Naive thymus-derived CD4-positive, alpha-beta T cell (primary cell): ENCODE results near the gene SPAG9. TPM values are rescaled to one million over a fixed set of nuclear protein-coding genes. Genes with fewer than 3 reads are reported as not detected.
A peak's percentile ranks its signal among the peaks of the same experiment; 100 is the strongest.

Experiments
- ATAC-seq: fragments of 150-1000 bp; cut with Tn5 transposase; 2 replicates; pipeline ENCODE4 v1.10.0; 2021; ENCODE audit warnings: mild to moderate bottlenecking, moderate library complexity
- CTCF ChIA-PET: fragments of 350-600 bp; sonication (Branson Sonifier 250); formaldehyde crosslinking; loops from one replicate; lab custom pipeline; 2021; ENCODE audit warnings: antibody characterized with exemption; lab: Charles Lee
- POLR2A ChIA-PET: fragments of 350-600 bp; sonication (Branson Sonifier 250); formaldehyde crosslinking; loops from one replicate; lab custom pipeline; 2021; ENCODE audit warnings: antibody characterized with exemption, inconsistent platforms; lab: Charles Lee
- DNase-seq, 9 donors: peaks; one replicate each; pipeline versions ENCODE4 v3.0.0 to v3.0.0-alpha.2; 2020 to 2022; ENCODE audit warnings: mixed read lengths in 1 of 9
- H3K27ac ChIP-seq: one replicate; pipeline ENCODE4 v1.7.0; 2013; ENCODE audit warnings: mild to moderate bottlenecking, low read depth, low read length, moderate library complexity
- H3K27me3 ChIP-seq, 2 donors: one replicate each; pipeline ENCODE4 v1.7.0; 2013; ENCODE audit warnings: low read length in 2 of 2, mild to moderate bottlenecking in 2 of 2, moderate library complexity in 2 of 2; ENCODE audit not compliant: control insufficient read depth in 2 of 2, insufficient read depth in 2 of 2
- H3K36me3 ChIP-seq, 3 experiments: 1 replicate in 2 of 3; 2 replicates in 1 of 3; pipeline ENCODE4 v1.7.0; 2013; ENCODE audit warnings: low read length in 3 of 3, mild to moderate bottlenecking in 3 of 3, moderate library complexity in 1 of 3; ENCODE audit not compliant: insufficient read depth in 3 of 3, control insufficient read depth in 2 of 3
- H3K4me1 ChIP-seq, 2 donors: one replicate each; pipeline ENCODE4 v1.7.0; 2013; ENCODE audit warnings: low read length in 2 of 2, mild to moderate bottlenecking in 2 of 2, moderate library complexity in 1 of 2; ENCODE audit not compliant: control insufficient read depth in 2 of 2, insufficient read depth in 2 of 2
- H3K4me3 ChIP-seq: 2 replicates; pipeline ENCODE4 v1.7.0; 2013; ENCODE audit warnings: mild to moderate bottlenecking, low read length
- H3K9me3 ChIP-seq, 3 experiments: 1 replicate in 2 of 3; 2 replicates in 1 of 3; pipeline ENCODE4 v1.7.0; 2013; ENCODE audit warnings: low read length in 3 of 3; ENCODE audit not compliant: control insufficient read depth in 2 of 3
- H3K27ac Mint-ChIP-seq, 9 donors: one replicate each; pipeline ENCODE4 v1.8.0; 2020 to 2022; ENCODE audit warnings: mixed read lengths in 9 of 9, mild to moderate bottlenecking in 8 of 9, moderate library complexity in 5 of 9, inconsistent platforms in 2 of 9
- H3K27me3 Mint-ChIP-seq, 5 donors: one replicate each; pipeline ENCODE4 v1.8.0; 2021 to 2022; ENCODE audit warnings: mixed read lengths in 5 of 5, mild to moderate bottlenecking in 1 of 5
- H3K36me3 Mint-ChIP-seq, 5 donors: one replicate each; pipeline ENCODE4 v1.8.0; 2020 to 2022; ENCODE audit warnings: mixed read lengths in 5 of 5, mild to moderate bottlenecking in 3 of 5, inconsistent platforms in 1 of 5
- H3K4me1 Mint-ChIP-seq, 7 donors: one replicate each; pipeline ENCODE4 v1.8.0; 2020 to 2022; ENCODE audit warnings: mixed read lengths in 7 of 7, mild to moderate bottlenecking in 3 of 7, inconsistent platforms in 1 of 7
- H3K4me3 Mint-ChIP-seq, 10 donors: one replicate each; pipeline ENCODE4 v1.8.0; 2020 to 2022; ENCODE audit warnings: mild to moderate bottlenecking in 10 of 10, mixed read lengths in 10 of 10, moderate library complexity in 6 of 10, inconsistent platforms in 2 of 10
- H3K9me3 Mint-ChIP-seq, 11 donors: one replicate each; pipeline ENCODE4 v1.8.0; 2020 to 2022; ENCODE audit warnings: mixed read lengths in 11 of 11, mild to moderate bottlenecking in 4 of 11, inconsistent platforms in 1 of 11, moderate library complexity in 1 of 11
- intact Hi-C, 2 donors: fragments of 100-400 bp; cut with micrococcal nuclease; formaldehyde crosslinking; loops; one replicate each; pipeline ENCODE4 v1.15.1; 2023
- polyA plus RNA-seq, 2 donors: library from polyadenylated mRNA; unstranded; fragments of 300-500 nt; fragmentation: Illumina TruSeq; gene quantifications; one replicate each; pipeline ENCODE4 v1.2.3, GENCODE V29; 2021
- total RNA-seq, 6 experiments: library from RNA in 5 of 6; stranded (reverse) in 5 of 6; gene quantifications; 1 replicate in 5 of 6; 2 replicates in 1 of 6; pipeline ENCODE4 v1.2.3 and lab custom pipeline; 2021 to 2026

SPAG9 gene
- total and polyA plus RNA-seq, 7 experiments from 2014 or later: 3.3 to 73.4 (median 52.9) TPM

GRCh38 chr17:50986989-50987660 is 133.5 kb downstream of the SPAG9 start:
- no peak for DNase-seq

DNA sequence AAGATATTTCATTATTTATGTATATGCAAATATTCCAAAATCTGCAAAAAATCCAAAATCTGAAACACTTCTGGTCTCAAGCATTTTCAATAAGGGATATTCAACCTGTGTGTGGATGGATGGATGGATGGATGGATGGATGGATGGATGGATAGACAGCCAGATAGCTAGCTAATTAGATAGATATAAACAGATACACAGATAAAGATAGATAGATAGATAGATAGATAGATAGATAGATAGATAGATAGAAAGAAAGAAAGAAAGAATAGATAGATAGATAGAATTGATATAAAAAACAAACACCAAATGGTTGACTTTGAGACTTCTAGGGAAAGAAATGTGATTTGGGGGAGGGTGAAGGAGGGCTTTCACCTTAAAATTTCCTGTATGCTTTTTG is 139.4 kb downstream of the SPAG9 start:
- peaks cover 9 to 20% (median 17%) of the 10 kb centered on the region in 7 donors for H3K4me1 Mint-ChIP-seq
- no peak overlapping the region for H3K27ac ChIP-seq
- H3K27me3 ChIP-seq: no peaks in the 10 kb centered on the region
- no peaks in the 10 kb centered on the region for H3K9me3 ChIP-seq
- no peaks in the 10 kb centered on the region for H3K9me3 Mint-ChIP-seq
- DNase-seq (no peak), ATAC-seq (no peak)
- ChIA-PET CTCF (no interaction called here), POLR2A (no interaction called here)
- no peaks in the 10 kb centered on the region for H3K27me3 Mint-ChIP-seq
- H3K36me3 Mint-ChIP-seq: peaks cover 15 to 59% (median 33%) of the 10 kb centered on the region in 5 donors
- H3K4me3 Mint-ChIP-seq: no peak overlapping the region
- no peaks in the 10 kb centered on the region for H3K4me1 ChIP-seq
- H3K27ac Mint-ChIP-seq: peak overlapping the region in 1 of 9 donors; percentile 31
- intact Hi-C loops: no loop called here
- no peak overlapping the region for H3K4me3 ChIP-seq
- H3K36me3 ChIP-seq: peaks cover 2 to 34% (median 7%) of the 10 kb centered on the region in 3 experiments

More at GRCh38 chr17:50986989-50987660, 133.5 kb downstream of the SPAG9 start:
- H3K4me1 Mint-ChIP-seq: peaks cover 0 to 2% (median 0%) of the 10 kb centered on the region in 7 donors
- Histone ChIP-seq H3K27me3 (no peaks in the 10 kb centered on the region), H3K9me3 (no peaks in the 10 kb centered on the region), H3K4me3 (no peak overlapping the region), H3K4me1 (no peaks in the 10 kb centered on the region), H3K27ac (no peak overlapping the region), H3K36me3 (peaks cover 0 to 49% (median 12%) of the 10 kb centered on the region in 3 experiments)
- intact Hi-C loops: no loop called here
- ATAC-seq: no peak
- peak overlapping the region in 2 of 9 donors; percentile 56 to 72 for H3K27ac Mint-ChIP-seq
- H3K36me3 Mint-ChIP-seq: peaks cover 13 to 56% (median 27%) of the 10 kb centered on the region in 5 donors
- POLR2A ChIA-PET: no interaction called here
- H3K9me3 Mint-ChIP-seq: no peaks in the 10 kb centered on the region
- H3K4me3 Mint-ChIP-seq: no peak overlapping the region
- no peaks in the 10 kb centered on the region for H3K27me3 Mint-ChIP-seq
- CTCF ChIA-PET: no interaction called here

DNA sequence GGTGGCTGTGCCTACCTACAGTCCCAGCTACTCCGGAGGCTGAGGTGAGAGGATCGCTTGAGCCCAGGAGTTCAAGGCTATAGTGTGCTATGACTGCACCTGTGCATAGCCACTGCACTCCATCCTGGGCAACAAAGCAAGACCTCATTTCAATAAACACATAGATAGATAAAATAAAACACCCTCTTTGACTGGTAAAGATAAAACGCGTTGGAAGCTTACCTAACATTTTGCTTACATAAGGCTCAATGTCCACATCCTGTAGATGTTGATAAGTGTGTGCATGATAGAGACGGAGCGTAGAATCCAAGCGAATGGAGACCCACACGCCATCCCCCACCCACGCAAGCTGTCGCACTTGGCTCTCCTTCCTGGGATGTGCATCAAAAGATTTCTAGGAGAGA is 141.1 kb downstream of the SPAG9 start:
- intact Hi-C loops: no loop called here
- H3K4me3 Mint-ChIP-seq: no peak overlapping the region
- DNase-seq (no peak), ATAC-seq (no peak)
- H3K36me3 ChIP-seq: peaks cover 4 to 39% (median 7%) of the 10 kb centered on the region in 3 experiments
- ChIA-PET POLR2A (no interaction called here), CTCF (no interaction called here)
- H3K27me3 ChIP-seq: no peaks in the 10 kb centered on the region
- H3K36me3 Mint-ChIP-seq: peaks cover 16 to 57% (median 30%) of the 10 kb centered on the region in 5 donors
- H3K4me1 Mint-ChIP-seq: peaks cover 9 to 21% (median 17%) of the 10 kb centered on the region in 7 donors
- no peak overlapping the region for H3K27ac Mint-ChIP-seq
- H3K4me3 ChIP-seq: no peak overlapping the region
- no peaks in the 10 kb centered on the region for H3K27me3 Mint-ChIP-seq
- no peaks in the 10 kb centered on the region for H3K4me1 ChIP-seq
- H3K9me3 ChIP-seq: no peaks in the 10 kb centered on the region
- no peak overlapping the region for H3K27ac ChIP-seq
- H3K9me3 Mint-ChIP-seq: no peaks in the 10 kb centered on the region

- ChIA-PET POLR2A (interaction anchor here (1.1 kb wide), 1 partner anchor 116 kb away, joined by 3 read pairs; no protein-coding TSS in a partner anchor), CTCF (no interaction called here)
- no peaks in the 10 kb centered on the region for H3K9me3 ChIP-seq
- ATAC-seq (no peak), DNase-seq (no peak)
- H3K4me3 ChIP-seq: no peak overlapping the region
- intact Hi-C loops: no loop called here
- peaks cover 4 to 44% (median 7%) of the 10 kb centered on the region in 3 experiments for H3K36me3 ChIP-seq
- peaks cover 12 to 21% (median 17%) of the 10 kb centered on the region in 7 donors for H3K4me1 Mint-ChIP-seq
- H3K27ac ChIP-seq: no peak overlapping the region
- H3K4me3 Mint-ChIP-seq: peak overlapping the region in 1 of 10 donors; percentile 3
- no peaks in the 10 kb centered on the region for H3K4me1 ChIP-seq
- H3K9me3 Mint-ChIP-seq: no peaks in the 10 kb centered on the region
- H3K27me3 Mint-ChIP-seq: no peaks in the 10 kb centered on the region
- H3K27ac Mint-ChIP-seq: peak overlapping the region in 6 of 9 donors; percentile 10 to 88 (median 50)
- peaks cover 19 to 56% (median 36%) of the 10 kb centered on the region in 5 donors for H3K36me3 Mint-ChIP-seq
- H3K27me3 ChIP-seq: no peaks in the 10 kb centered on the region
Measured at GRCh38 chr17:50977487-50978159, 143.0 kb downstream of the SPAG9 start.

DNA sequence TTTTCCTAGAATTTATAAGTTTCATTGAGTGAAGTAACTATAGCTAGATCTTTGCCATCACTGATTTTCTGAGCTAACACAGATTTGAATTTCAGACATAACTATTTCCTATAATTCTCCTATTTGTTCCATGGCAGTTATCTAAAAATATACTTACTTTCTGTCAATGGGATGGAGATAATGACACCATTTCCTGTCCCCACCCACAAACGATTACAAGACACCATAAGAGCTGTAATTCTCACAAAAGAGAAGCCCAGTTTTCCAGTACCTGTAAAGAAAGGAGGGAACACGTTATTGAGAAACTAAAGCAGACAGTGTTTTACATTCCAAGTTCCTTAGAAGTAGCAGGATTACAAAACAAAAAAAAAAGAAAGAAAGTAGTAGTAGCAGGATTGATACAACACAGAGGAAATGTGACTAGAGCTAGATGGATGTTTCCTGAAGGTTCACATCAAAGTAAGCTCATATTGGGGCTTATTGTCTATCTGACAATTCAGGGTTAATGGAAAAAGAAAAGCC is 143.7 kb downstream of the SPAG9 start:
- no peak for DNase-seq
- ATAC-seq: no peak
- H3K9me3 ChIP-seq: no peaks in the 10 kb centered on the region
- H3K36me3 ChIP-seq: peaks cover 4 to 48% (median 7%) of the 10 kb centered on the region in 3 experiments
- intact Hi-C loops: no loop called here
- Mint-ChIP-seq H3K4me3 (peak overlapping the region in 2 of 10 donors; percentile 3 to 56), H3K27ac (peak overlapping the region in 6 of 9 donors; percentile 10 to 90 (median 56)), H3K9me3 (no peaks in the 10 kb centered on the region), H3K36me3 (peaks cover 19 to 56% (median 36%) of the 10 kb centered on the region in 5 donors), H3K27me3 (no peaks in the 10 kb centered on the region), H3K4me1 (peaks cover 12 to 21% (median 17%) of the 10 kb centered on the region in 7 donors)
- ChIA-PET POLR2A (interaction anchor here (1.1 kb wide), 1 partner anchor 116 kb away, joined by 3 read pairs; no protein-coding TSS in a partner anchor), CTCF (no interaction called here)
- H3K4me3 ChIP-seq: no peak overlapping the region
- no peaks in the 10 kb centered on the region for H3K4me1 ChIP-seq
- H3K27me3 ChIP-seq: no peaks in the 10 kb centered on the region
- H3K27ac ChIP-seq: no peak overlapping the region

- no peak for DNase-seq
- peaks cover 4 to 41% (median 10%) of the 10 kb centered on the region in 3 experiments for H3K36me3 ChIP-seq
- no peak overlapping the region for H3K27ac ChIP-seq
- H3K4me3 ChIP-seq: no peak overlapping the region
- Mint-ChIP-seq H3K4me1 (peaks cover 12 to 27% (median 16%) of the 10 kb centered on the region in 7 donors), H3K4me3 (no peak overlapping the region), H3K36me3 (peaks cover 19 to 59% (median 26%) of the 10 kb centered on the region in 5 donors), H3K9me3 (no peaks in the 10 kb centered on the region), H3K27me3 (no peaks in the 10 kb centered on the region), H3K27ac (peak overlapping the region in 1 of 9 donors; percentile 17)
- CTCF ChIA-PET: interaction anchor here (0.7 kb wide), 1 partner anchor 66 kb away, joined by 3 read pairs; no protein-coding TSS in a partner anchor
- no peak for ATAC-seq
- H3K27me3 ChIP-seq: no peaks in the 10 kb centered on the region
- no peaks in the 10 kb centered on the region for H3K4me1 ChIP-seq
- H3K9me3 ChIP-seq: no peaks in the 10 kb centered on the region
- POLR2A ChIA-PET: interaction anchor here (0.6 to 0.7 kb wide), 4 partner anchors 50 to 585 kb away, joined by 3 to 5 read pairs (median 4); no protein-coding TSS in a partner anchor
- intact Hi-C loops: no loop called here
Measured at GRCh38 chr17:50973557-50974494, 146.8 kb downstream of the SPAG9 start.
